Glutamatergic neuron (in vitro differentiated cells): ENCODE results near the gene TACR1. TPM values are rescaled to one million over a fixed set of nuclear protein-coding genes. Genes with fewer than 3 reads are reported as not detected.

Source experiments
- DNase-seq: peaks from one replicate; pipeline ENCODE4 v3.0.0; 2022
- H3K27ac Mint-ChIP-seq: one replicate; pipeline ENCODE4 v1.8.0; 2020; ENCODE audit warnings: mild to moderate bottlenecking, mixed read lengths, inconsistent platforms; ENCODE audit not compliant: unreplicated experiment
- H3K27me3 Mint-ChIP-seq: one replicate; pipeline ENCODE4 v1.8.0; 2020; ENCODE audit warnings: mild to moderate bottlenecking, moderate library complexity, mixed read lengths, inconsistent platforms; ENCODE audit not compliant: unreplicated experiment
- H3K36me3 Mint-ChIP-seq: one replicate; pipeline ENCODE4 v1.8.0; 2020; ENCODE audit warnings: mild to moderate bottlenecking, mixed read lengths, inconsistent platforms; ENCODE audit not compliant: unreplicated experiment
- H3K4me1 Mint-ChIP-seq: one replicate; pipeline ENCODE4 v1.8.0; 2020; ENCODE audit warnings: mild to moderate bottlenecking, low read depth, mixed read lengths, inconsistent platforms; ENCODE audit not compliant: unreplicated experiment
- H3K4me3 Mint-ChIP-seq: one replicate; pipeline ENCODE4 v1.8.0; 2020; ENCODE audit warnings: mild to moderate bottlenecking, mixed read lengths, inconsistent platforms; ENCODE audit not compliant: unreplicated experiment
- H3K9me3 Mint-ChIP-seq: one replicate; pipeline ENCODE4 v1.8.0; 2020; ENCODE audit warnings: mild to moderate bottlenecking, moderate library complexity, mixed read lengths, inconsistent platforms; ENCODE audit not compliant: unreplicated experiment
- microRNA-seq: library from miRNA; unstranded; fragments of <30 nt; microRNA quantifications from one replicate; pipeline ENCODE4, GENCODE V29; 2020; ENCODE audit not compliant: unreplicated experiment
- total RNA-seq: library from RNA; stranded (reverse); fragmentation: NEBNext Ultra II Directional; extraction: Animal tissue kit (Norgen Biotek cat#: 25700); gene quantifications from one replicate; pipeline ENCODE4 v1.2.1, GENCODE V29; 2021; ENCODE audit not compliant: unreplicated experiment
- TF ChIP-seq, protein P1 (sequence below): fragments of 200-600 bp; sonication (generic); IDR thresholded peaks from one replicate; pipeline ENCODE4 v1.5.0; 2021; ENCODE audit not compliant: partially characterized antibody, unreplicated experiment

TACR1 gene
- total RNA-seq, 1 donor from 2014 or later: 0.17 TPM

- TF ChIP-seq, protein P1, sequence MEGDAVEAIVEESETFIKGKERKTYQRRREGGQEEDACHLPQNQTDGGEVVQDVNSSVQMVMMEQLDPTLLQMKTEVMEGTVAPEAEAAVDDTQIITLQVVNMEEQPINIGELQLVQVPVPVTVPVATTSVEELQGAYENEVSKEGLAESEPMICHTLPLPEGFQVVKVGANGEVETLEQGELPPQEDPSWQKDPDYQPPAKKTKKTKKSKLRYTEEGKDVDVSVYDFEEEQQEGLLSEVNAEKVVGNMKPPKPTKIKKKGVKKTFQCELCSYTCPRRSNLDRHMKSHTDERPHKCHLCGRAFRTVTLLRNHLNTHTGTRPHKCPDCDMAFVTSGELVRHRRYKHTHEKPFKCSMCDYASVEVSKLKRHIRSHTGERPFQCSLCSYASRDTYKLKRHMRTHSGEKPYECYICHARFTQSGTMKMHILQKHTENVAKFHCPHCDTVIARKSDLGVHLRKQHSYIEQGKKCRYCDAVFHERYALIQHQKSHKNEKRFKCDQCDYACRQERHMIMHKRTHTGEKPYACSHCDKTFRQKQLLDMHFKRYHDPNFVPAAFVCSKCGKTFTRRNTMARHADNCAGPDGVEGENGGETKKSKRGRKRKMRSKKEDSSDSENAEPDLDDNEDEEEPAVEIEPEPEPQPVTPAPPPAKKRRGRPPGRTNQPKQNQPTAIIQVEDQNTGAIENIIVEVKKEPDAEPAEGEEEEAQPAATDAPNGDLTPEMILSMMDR: no peak
- H3K4me3 Mint-ChIP-seq: no peak overlapping the region
- H3K27ac Mint-ChIP-seq: no peak overlapping the region
- DNase-seq: no peak
- peaks cover 3% of the 10 kb centered on the region for H3K9me3 Mint-ChIP-seq
- peaks cover under 1% of the 10 kb centered on the region for H3K4me1 Mint-ChIP-seq
- H3K36me3 Mint-ChIP-seq: no peaks in the 10 kb centered on the region
- H3K27me3 Mint-ChIP-seq: no peaks in the 10 kb centered on the region
Measured at GRCh38 chr2:75002007-75002406, 197.3 kb downstream of the TACR1 start.

GRCh38 chr2:74999468-74999867 is 199.9 kb downstream of the TACR1 start:
- H3K4me1 Mint-ChIP-seq: no peaks in the 10 kb centered on the region
- no peak overlapping the region for H3K27ac Mint-ChIP-seq
- peaks cover 2% of the 10 kb centered on the region for H3K9me3 Mint-ChIP-seq
- no peak for DNase-seq
- H3K4me3 Mint-ChIP-seq: no peak overlapping the region
- no peaks in the 10 kb centered on the region for H3K36me3 Mint-ChIP-seq
- TF ChIP-seq, protein P1: no peak
- H3K27me3 Mint-ChIP-seq: no peaks in the 10 kb centered on the region

Small RNA genes within 50 kb of the gene (microRNA-seq; reads per million reads assigned to microRNA genes)
- gene MIR5000: 3.2 reads per million, percentile 23 among the genes with 10 or more reads in this experiment

Other genes with a start within 250 kb of the TACR1 start
- gene POLE4, start 240.9 kb downstream of the TACR1 start, total RNA-seq: 22.1 TPM